ENCODE measurements around the gene PDLIM5. TPM values are rescaled to one million over a fixed set of nuclear protein-coding genes. Genes with fewer than 3 reads are reported as not detected.
A peak's percentile ranks its signal among the peaks of the same experiment; 100 is the strongest.
"Not testable (repeated sequence)": the region's sequence is repeated elsewhere in the genome, so short reads cannot be mapped to it uniquely, and the experiment has no call there.

The PDLIM5 gene
- total RNA-seq, 1 donor from 2014 or later: 211 TPM

DNA sequence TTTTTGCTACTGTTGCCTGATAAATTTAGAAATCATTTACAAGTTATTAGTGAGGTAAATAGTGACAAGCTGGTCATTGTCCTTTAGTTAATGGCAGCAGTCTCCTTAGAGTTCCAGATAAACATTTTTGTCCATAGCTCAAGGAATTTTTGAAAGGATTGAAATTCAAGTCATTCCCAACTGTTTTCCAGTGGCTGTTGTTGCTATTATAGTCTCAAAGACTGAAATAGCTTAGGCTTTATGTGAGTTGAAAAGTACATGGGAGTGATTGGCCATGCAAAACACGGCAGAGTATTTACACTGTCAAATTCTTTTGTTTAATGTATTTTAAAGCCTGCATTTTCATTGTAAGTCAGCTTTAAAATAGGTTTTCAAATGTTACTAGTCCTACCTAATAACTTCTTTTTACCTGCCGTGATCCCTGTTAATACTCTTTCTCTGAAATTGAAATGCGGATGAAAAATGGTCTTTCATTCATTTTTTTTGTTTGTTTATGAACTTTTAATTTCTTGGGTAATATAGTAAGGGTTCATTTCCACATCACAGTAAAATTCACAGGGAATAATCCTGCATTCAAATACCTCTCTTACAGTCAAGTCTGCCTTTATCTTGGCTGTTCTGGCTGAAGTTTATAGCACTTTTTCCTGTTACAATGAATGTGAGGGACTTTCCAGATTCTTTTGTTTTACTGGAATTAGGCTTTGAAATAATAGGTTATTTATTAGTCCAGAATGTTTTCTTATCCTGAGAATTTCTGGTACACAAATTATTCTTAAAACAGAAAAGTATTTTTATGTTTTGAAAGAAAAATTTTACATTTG, 85.1 kb downstream of the PDLIM5 start:
- no peak for ATAC-seq
- intact Hi-C loops (cut with DNase I): no loop called here
- no peak for DNase-seq (ENCODE audit: low spot score)

DNA sequence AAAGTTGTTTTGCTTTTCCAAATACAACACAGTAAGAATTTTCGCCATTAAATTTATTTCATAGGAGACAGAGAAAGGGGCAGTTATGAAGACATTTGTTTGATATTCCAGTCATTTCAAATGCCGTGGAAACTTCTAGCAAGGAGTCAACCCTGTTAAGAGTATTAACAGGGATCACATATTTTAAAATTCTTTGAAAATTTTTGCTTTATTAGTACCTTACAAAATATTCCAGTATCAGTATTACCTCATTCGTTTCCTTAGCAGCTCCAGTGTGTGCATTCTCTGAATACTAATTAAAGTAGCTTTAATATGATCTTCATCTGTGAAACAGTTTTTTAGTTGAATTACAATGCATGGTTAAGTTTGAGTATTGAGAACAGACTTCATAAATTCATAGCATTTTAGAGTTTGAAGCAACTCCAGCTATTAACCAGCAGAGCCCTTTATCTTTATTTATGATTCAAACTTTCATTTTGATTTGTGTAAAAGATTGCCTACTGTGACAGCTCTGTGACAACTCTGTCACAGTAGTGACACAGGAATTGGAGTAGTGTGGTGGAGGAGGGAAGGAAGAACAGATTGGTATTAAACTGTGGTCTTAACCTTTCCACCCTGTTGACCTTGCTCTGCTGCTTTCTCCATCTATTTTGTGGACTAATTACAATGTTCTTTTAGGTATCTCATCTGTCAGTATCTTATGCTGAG, 86.3 kb downstream of the PDLIM5 start:
- intact Hi-C loops (cut with DNase I): no loop called here

GRCh38 chr4:94540476-94540875, 88.7 kb downstream of the PDLIM5 start:
- ATAC-seq (no peak), DNase-seq (ENCODE audit: low spot score) (no peak)
- intact Hi-C loops (cut with DNase I): no loop called here

More for the DNA sequence above, 86.3 kb downstream of the PDLIM5 start:
- no peak for ATAC-seq
- DNase-seq (ENCODE audit: low spot score): no peak

GRCh38 chr4:94544811-94545210, 93.1 kb downstream of the PDLIM5 start:
- intact Hi-C loops (cut with DNase I): no loop called here
- no peak for DNase-seq (ENCODE audit: low spot score)
- no peak for ATAC-seq

GRCh38 chr4:94545296-94545695, 93.6 kb downstream of the PDLIM5 start:
- no peak for ATAC-seq
- DNase-seq (ENCODE audit: low spot score): no peak
- intact Hi-C loops (cut with DNase I): no loop called here

DNA sequence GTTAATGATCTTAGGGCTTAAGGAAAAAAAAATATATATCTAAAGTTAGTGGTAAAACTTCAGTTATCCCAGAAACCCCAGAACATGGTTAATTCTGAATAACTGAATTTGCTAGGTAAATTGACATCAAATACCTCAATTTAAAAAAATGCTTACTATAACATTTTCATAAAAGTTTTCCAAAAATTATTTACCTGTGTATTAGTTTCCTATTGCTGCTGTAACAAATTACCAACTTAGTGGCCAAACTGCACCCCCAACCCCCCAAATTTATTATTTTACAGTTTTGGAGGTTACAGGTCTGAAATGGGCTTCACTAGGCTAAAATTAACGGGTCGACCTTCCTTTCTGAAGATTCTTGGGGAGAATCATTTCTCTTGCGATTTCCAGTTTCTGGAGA, 95.2 kb downstream of the PDLIM5 start:
- intact Hi-C loops (cut with DNase I): no loop called here
- DNase-seq (ENCODE audit: low spot score): no peak
- no peak for ATAC-seq

- intact Hi-C loops (cut with DNase I): no loop called here
- ATAC-seq (no peak), DNase-seq (ENCODE audit: low spot score) (no peak)
These were observed 96.8 kb downstream of the PDLIM5 start for GRCh38 chr4:94548571-94548970.

DNA sequence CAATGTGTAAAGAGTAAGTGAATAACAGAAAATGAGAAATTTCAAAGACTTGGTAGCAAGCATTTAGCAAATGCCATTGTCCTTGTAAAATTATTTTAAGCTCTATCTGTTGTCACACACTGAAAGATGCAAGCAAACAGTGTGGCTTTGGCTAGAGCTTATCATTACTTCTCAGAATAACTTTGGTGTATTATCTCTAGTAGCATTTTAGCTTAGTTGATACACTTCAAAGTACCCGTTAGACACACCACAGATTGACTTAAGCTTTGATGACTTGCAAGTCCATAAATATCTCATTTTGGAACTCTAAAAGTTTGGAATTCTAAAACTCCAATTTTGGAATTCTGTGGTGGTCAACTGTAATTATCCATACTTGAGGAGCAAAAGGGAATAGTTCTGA, 98.6 kb downstream of the PDLIM5 start:
- intact Hi-C loops (cut with DNase I): no loop called here
- DNase-seq (ENCODE audit: low spot score) (no peak), ATAC-seq (no peak)

DNA sequence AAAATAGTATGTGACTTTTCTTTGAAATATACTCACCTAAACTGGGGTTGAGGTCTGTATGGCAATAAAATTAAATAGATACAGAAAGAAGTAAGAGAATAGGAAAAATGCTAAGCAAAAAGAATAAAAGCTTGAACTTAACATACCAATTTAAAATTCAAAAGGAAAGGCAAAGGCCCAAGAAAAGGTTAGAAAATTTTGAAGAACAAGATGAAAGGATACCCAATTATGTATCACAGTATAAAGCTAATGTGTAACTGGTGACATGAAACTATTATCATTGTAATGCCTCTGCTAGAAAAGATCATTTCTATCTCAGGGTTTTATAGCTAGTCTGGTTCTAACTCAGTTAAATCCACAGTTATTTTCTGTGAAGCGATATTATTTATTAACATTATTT, 99.1 kb downstream of the PDLIM5 start:
- intact Hi-C loops (cut with DNase I): no loop called here
- DNase-seq (ENCODE audit: low spot score): no peak
- no peak for ATAC-seq

DNA sequence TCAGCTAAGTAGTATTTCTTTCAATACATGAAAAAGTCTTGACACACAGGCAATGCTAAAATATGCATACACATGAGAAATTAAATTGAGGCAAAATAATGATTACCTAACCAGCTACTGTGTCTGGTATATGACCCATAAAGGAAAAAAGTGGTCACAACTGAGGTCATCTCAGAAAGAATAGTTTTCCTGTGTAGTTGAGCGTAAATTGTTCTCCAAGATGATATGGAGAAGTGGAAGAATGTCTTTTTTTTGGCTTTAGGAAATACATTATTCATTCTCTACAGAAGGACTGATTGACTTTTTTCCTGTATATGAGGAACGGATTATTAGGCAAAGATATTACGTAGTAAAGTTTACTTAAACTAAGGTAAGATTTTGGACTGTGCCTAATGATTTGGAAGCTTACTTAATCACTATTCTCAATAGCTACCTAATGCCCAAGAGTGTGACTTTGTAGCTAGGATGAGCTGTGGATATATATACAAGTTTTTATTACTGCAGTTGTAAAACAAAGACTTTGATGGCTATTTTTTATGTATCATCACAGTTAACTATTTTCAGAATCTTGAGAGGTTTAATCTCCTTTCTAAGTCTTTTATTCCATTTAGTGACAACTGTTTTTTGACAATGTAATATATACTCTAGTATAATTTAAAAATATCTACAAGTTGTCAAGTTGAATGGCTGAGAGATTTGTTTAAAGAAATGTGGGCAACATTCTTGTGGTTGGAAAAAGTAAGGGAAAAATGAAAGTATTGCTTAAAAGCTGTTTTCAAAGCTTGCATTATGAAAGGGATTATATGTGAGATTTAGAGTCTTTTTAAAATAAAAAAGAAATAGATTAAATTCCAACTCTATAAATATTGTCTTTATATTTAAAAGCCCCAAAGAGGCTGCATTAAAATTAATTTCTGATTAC, 100.2 kb downstream of the PDLIM5 start:
- intact Hi-C loops (cut with DNase I): no loop called here
- no peak for DNase-seq (ENCODE audit: low spot score)
- no peak for ATAC-seq

DNA sequence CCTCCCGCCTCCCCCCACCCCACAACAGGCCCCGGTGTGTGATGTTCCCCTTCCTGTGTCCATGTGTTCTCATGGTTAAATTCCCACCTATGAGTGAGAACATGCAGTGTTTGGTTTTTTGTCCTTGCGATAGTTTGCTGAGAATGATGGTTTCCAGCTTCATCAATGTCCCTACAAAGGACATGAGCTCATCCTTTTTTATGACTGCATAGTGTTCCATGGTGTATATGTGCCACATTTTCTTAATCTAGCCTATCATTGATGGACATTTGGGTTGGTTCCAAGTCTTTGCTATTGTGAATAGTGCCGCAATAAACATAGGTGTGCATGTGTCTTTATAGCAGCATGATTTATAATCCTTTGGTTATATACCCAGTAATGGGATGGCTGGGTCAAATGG, 104.3 kb downstream of the PDLIM5 start:
- DNase-seq (ENCODE audit: low spot score); intact Hi-C loops (cut with DNase I); ATAC-seq: not testable (repeated sequence)

DNA sequence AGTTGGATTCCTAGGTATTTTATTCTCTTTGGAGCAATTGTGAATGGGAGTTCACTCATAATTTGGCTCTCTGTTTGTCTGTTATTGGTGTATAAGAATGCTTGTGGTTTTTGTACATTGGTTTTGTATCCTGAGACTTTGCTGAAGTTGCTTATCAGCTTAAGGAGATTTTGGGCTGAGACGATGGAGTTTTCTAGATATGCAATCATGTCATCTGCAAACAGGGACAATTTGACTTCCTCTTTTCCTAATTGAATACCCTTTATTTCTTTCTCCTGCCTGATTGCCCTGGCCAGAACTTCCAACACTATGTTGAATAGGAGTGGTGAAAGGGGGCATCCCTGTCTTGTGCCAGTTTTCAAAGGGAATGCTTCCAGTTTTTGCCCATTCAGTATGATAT, 105.9 kb downstream of the PDLIM5 start:
- ATAC-seq; DNase-seq (ENCODE audit: low spot score); intact Hi-C loops (cut with DNase I): not testable (repeated sequence)

- DNase-seq (ENCODE audit: low spot score) (no peak), ATAC-seq (no peak)
- intact Hi-C loops (cut with DNase I): no loop called here
These were observed 106.7 kb downstream of the PDLIM5 start for GRCh38 chr4:94558392-94558904.

- intact Hi-C loops (cut with DNase I): no loop called here
- DNase-seq (ENCODE audit: low spot score) (no peak), ATAC-seq (no peak)
These were observed 107.6 kb downstream of the PDLIM5 start for GRCh38 chr4:94559351-94559806.

DNA sequence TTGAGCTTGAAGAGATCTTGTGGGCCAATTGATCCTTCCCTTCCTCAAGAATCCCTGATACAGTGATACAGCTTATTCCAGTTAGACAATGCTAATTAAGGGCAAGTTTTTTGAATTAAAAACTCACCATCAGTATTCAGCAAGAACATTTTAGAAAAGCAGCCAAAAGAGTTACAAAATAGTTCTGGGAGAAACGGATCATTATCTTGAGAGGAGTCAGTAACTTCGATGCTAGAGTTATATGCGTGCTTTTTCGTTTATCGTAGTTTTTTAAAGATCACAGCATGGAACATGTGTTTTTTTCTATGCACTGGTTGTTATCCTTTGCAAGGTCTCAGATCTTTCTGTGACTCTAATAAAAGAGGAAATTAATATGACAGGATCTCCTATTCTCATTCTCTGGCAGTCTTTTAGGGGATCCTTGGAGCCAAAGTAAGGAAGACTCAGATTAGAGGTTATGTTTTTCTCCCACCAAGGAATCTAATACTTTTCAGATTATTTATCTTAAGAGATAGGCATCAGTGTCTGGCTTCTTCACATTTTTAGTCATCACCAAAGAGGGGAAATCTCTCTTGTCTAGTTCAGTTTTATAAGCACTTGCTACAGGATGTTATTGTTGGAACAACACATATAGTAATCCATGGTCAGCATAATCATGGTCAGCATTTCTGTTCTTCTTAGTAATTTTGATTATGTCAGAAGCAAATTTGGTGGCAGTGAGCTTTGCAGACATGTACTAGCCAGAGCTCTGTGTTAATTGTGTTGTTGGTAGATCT, 109.7 kb downstream of the PDLIM5 start:
- intact Hi-C loops (cut with DNase I): no loop called here
- no peak for DNase-seq (ENCODE audit: low spot score)
- peak; percentile 77 for ATAC-seq

- no peak for ATAC-seq
- intact Hi-C loops (cut with DNase I): no loop called here
- no peak for DNase-seq (ENCODE audit: low spot score)
These were observed 110.5 kb downstream of the PDLIM5 start for GRCh38 chr4:94562285-94562684.

DNA sequence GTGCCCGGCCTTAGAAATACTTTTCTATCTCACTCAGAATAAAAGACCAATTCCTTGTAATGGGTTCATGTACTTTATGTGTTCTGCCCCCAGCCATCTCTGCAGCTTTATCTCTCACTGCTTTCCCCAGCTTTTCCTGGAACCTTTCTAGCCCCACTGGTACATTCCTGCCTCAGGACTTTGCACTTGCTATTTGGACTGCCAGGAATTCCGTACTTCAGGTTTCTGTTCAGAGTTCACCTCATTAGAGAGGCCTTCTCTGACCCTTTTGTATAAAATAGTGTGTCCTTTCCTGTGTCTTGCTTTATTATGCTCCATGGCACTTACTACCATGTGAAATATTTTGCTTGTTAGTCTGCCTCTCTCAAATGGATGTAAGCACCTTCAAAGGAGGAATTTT, 112.5 kb downstream of the PDLIM5 start:
- no peak for DNase-seq (ENCODE audit: low spot score)
- ATAC-seq: no peak
- intact Hi-C loops (cut with DNase I): no loop called here

GRCh38 chr4:94566420-94566819, 114.7 kb downstream of the PDLIM5 start:
- intact Hi-C loops (cut with DNase I): no loop called here
- DNase-seq (ENCODE audit: low spot score) (no peak), ATAC-seq (no peak)

Data from sciatic nerve (tissue), 2 donors.